ENCODE data around the gene SAFB2. TPM values are rescaled to one million over a fixed set of nuclear protein-coding genes. Genes with fewer than 3 reads are reported as not detected.
A peak's percentile ranks its signal among the peaks of the same experiment; 100 is the strongest.
"Not testable (repeated sequence)": the region's sequence is repeated elsewhere in the genome, so short reads cannot be mapped to it uniquely, and the experiment has no call there.

The SAFB2 gene
- total and polyA plus RNA-seq, 2 donors from 2014 or later: 67.1 to 113 TPM

DNA sequence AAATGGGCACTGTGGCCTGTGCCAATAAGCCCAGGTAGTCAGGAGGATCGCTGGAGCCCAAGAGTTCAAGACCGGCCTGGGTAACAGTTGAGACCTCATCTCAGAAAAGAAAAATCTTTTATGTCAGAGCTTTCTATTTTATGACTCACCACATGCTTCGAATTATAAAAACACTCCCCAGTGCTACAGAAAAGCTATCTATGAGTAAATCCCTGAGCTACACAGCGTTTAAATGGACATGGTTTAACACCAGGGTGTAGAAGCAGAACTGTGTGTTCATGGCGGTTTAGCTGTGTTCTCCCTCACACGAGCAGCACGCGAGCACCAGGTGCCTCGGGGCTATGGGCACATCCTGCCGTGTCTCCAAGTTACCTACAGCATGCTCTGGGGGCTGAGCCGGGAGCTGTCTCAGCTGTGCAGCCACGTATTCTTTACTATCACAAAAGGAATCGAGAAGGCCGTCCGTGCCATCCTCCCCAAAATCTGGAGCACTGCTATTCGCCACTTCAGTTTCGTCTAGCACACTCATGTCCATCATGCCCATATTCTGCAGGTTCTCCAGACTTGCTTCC is 6.7 kb downstream of the SAFB2 start:
- Histone ChIP-seq H3K4me1 (ENCODE audit: control insufficient read depth in 2 of 3, insufficient read depth in 2 of 3, low read depth in 1 of 3, low read length in 3 of 3) (peaks cover 2 to 18% (median 12%) of the 10 kb centered on the region in 3 donors), H3K27ac (ENCODE audit: low read depth in 2 of 2, low read length in 2 of 2) (no peak overlapping the region), H3K36me3 (ENCODE audit: control insufficient read depth in 2 of 3, insufficient read depth in 3 of 3, low read length in 3 of 3) (peaks cover 16 to 78% (median 53%) of the 10 kb centered on the region in 3 donors), H3K27me3 (ENCODE audit: control insufficient read depth, insufficient read depth, low read length) (no peaks in the 10 kb centered on the region), H3K4me3 (ENCODE audit: low read length in 3 of 3) (no peak overlapping the region), H3K9ac (ENCODE audit: low read length in 3 of 3) (no peak overlapping the region), H3K9me3 (ENCODE audit: control insufficient read depth in 2 of 3, insufficient read depth in 1 of 3, low read length in 3 of 3) (no peaks in the 10 kb centered on the region)
- FAIRE-seq (no peak), DNase-seq (no peak)
- TF ChIP-seq, protein P1, sequence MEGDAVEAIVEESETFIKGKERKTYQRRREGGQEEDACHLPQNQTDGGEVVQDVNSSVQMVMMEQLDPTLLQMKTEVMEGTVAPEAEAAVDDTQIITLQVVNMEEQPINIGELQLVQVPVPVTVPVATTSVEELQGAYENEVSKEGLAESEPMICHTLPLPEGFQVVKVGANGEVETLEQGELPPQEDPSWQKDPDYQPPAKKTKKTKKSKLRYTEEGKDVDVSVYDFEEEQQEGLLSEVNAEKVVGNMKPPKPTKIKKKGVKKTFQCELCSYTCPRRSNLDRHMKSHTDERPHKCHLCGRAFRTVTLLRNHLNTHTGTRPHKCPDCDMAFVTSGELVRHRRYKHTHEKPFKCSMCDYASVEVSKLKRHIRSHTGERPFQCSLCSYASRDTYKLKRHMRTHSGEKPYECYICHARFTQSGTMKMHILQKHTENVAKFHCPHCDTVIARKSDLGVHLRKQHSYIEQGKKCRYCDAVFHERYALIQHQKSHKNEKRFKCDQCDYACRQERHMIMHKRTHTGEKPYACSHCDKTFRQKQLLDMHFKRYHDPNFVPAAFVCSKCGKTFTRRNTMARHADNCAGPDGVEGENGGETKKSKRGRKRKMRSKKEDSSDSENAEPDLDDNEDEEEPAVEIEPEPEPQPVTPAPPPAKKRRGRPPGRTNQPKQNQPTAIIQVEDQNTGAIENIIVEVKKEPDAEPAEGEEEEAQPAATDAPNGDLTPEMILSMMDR (IDR thresholded peaks at IDR 0.05; ENCODE audit: borderline replicate concordance, extremely low read depth, insufficient read depth): no peak
- intact Hi-C loops (cut with DNase I): no loop called here

DNA sequence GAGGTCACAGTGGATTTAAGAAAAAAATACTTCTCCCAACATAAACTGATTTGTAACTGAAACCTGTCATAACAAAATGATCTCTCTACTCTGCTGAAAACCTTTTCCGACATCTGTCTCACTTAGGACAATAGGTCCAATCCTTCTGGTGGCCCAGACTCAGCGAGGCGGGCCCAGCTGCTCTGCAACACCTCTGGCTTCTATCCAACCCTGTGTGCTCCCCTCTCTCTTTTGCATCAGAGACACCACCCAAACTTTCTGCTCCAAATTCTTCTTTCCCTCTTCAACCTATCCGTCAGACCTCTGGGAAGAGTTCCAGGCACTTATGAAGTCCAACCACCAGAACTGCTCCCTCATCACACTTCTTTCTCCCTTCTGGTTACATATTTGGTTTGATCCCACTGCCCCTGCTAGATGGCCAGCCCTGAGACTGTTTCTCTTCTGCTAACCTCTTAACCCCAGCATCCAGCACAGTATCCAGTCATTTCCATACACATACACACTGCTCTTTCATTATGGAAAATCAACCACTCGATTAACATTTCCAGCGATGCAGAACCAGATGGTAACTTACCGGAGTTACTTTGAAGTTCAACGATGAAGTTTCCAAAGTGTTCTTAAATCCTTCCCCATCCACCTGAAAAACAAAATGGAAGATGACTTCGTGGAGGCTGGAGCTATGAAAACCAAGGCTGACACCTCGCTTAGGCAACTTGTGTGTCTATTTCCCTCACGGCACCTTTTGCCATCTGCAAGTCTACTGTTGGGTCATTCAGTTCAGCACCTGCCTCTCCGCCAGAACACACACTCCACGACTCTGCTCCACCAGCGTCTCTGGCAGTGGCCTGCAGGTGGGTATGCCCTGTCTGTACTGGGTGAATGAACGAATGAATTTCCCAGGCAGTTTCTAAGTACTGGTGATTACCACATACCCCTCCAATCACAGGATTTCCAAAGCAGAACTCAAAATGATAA is 9.4 kb downstream of the SAFB2 start:
- no peak overlapping the region for H3K4me3 ChIP-seq (ENCODE audit: low read length in 3 of 3)
- H3K27me3 ChIP-seq (ENCODE audit: control insufficient read depth, insufficient read depth, low read length): no peaks in the 10 kb centered on the region
- H3K36me3 ChIP-seq (ENCODE audit: control insufficient read depth in 2 of 3, insufficient read depth in 3 of 3, low read length in 3 of 3): peaks cover 21 to 72% (median 53%) of the 10 kb centered on the region in 3 donors
- intact Hi-C loops (cut with DNase I): no loop called here
- FAIRE-seq (no peak), DNase-seq (no peak)
- H3K27ac ChIP-seq (ENCODE audit: low read depth in 2 of 2, low read length in 2 of 2): no peak overlapping the region
- peaks cover 0 to 10% (median 9%) of the 10 kb centered on the region in 3 donors for H3K4me1 ChIP-seq (ENCODE audit: control insufficient read depth in 2 of 3, insufficient read depth in 2 of 3, low read depth in 1 of 3, low read length in 3 of 3)
- no peak overlapping the region for H3K9ac ChIP-seq (ENCODE audit: low read length in 3 of 3)
- H3K9me3 ChIP-seq (ENCODE audit: control insufficient read depth in 2 of 3, insufficient read depth in 1 of 3, low read length in 3 of 3): no peaks in the 10 kb centered on the region
- TF ChIP-seq, protein P1 (IDR thresholded peaks at IDR 0.05; ENCODE audit: borderline replicate concordance, extremely low read depth, insufficient read depth): no peak

DNA sequence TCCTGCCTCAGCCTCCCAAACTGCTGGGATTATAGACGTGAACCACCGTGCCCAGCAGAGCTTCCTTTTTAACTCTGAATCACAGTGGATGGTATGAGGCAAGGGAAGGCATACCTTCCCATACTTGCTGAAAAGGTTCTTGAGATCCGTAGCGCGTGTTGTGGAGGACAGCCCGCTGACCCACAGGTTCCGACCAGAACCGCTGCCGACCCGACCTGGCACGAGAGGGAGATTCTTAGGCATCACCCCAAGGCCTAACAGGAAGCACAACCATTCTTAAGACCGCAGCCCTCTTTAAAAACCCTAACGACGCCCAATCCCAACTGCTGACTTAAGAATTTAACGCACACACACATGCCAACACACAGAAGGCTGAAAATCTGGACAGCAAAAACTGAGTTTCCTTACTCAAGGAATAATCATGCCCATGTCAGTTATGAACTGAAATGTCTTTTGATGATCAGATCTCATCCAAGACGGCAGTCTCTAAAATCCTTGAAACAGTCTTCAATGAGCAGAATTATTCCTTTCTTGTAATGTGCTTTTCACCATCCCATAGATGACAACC is 12.6 kb downstream of the SAFB2 start:
- peaks cover 0 to 22% (median 13%) of the 10 kb centered on the region in 3 donors for H3K4me1 ChIP-seq (ENCODE audit: control insufficient read depth in 2 of 3, insufficient read depth in 2 of 3, low read depth in 1 of 3, low read length in 3 of 3)
- TF ChIP-seq, protein P1 (IDR thresholded peaks at IDR 0.05; ENCODE audit: borderline replicate concordance, extremely low read depth, insufficient read depth): no peak
- H3K36me3 ChIP-seq (ENCODE audit: control insufficient read depth in 2 of 3, insufficient read depth in 3 of 3, low read length in 3 of 3): peaks cover 19 to 68% (median 52%) of the 10 kb centered on the region in 3 donors
- no peak overlapping the region for H3K4me3 ChIP-seq (ENCODE audit: low read length in 3 of 3)
- FAIRE-seq (no peak), DNase-seq (no peak)
- intact Hi-C loops (cut with DNase I): no loop called here
- H3K27me3 ChIP-seq (ENCODE audit: control insufficient read depth, insufficient read depth, low read length): no peaks in the 10 kb centered on the region
- no peak overlapping the region for H3K9ac ChIP-seq (ENCODE audit: low read length in 3 of 3)
- H3K27ac ChIP-seq (ENCODE audit: low read depth in 2 of 2, low read length in 2 of 2): peak overlapping the region; percentile 39 to 58
- H3K9me3 ChIP-seq (ENCODE audit: control insufficient read depth in 2 of 3, insufficient read depth in 1 of 3, low read length in 3 of 3): no peaks in the 10 kb centered on the region

DNA sequence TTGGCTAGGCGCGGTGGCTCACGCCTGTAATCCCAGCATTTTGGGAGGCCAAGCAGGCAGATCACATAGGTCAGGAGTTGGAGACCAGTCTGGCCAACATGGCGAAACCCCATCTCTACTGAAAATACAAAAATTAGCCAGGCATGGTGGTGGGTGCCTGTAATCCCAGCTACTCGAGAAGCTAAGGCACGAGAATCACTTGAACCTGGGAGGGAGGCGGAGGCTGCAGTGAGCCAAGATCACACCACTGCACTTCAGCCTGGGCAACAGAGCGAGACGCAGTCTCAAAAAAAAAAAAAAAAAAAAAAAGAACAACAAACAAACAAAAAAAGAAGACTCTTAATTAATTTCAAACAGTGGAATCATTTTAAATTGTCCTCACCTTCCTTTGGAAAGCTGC is 13.8 kb downstream of the SAFB2 start:
- H3K9me3 ChIP-seq (ENCODE audit: control insufficient read depth in 2 of 3, insufficient read depth in 1 of 3, low read length in 3 of 3); DNase-seq; H3K27me3 ChIP-seq (ENCODE audit: control insufficient read depth, insufficient read depth, low read length); H3K9ac ChIP-seq (ENCODE audit: low read length in 3 of 3); intact Hi-C loops (cut with DNase I); H3K4me3 ChIP-seq (ENCODE audit: low read length in 3 of 3); FAIRE-seq: not testable (repeated sequence)
- peaks cover 0 to 22% (median 13%) of the 10 kb centered on the region in 3 donors for H3K4me1 ChIP-seq (ENCODE audit: control insufficient read depth in 2 of 3, insufficient read depth in 2 of 3, low read depth in 1 of 3, low read length in 3 of 3)
- peak overlapping the region in 1 of 2 donors; percentile 45 for H3K27ac ChIP-seq (ENCODE audit: low read depth in 2 of 2, low read length in 2 of 2)
- H3K36me3 ChIP-seq (ENCODE audit: control insufficient read depth in 2 of 3, insufficient read depth in 3 of 3, low read length in 3 of 3): peaks cover 15 to 64% (median 55%) of the 10 kb centered on the region in 3 donors

Data from kidney (tissue), 14 donors.